Measurements from ENCODE around the gene CACNB2.

Gene CACNB2

DNA sequence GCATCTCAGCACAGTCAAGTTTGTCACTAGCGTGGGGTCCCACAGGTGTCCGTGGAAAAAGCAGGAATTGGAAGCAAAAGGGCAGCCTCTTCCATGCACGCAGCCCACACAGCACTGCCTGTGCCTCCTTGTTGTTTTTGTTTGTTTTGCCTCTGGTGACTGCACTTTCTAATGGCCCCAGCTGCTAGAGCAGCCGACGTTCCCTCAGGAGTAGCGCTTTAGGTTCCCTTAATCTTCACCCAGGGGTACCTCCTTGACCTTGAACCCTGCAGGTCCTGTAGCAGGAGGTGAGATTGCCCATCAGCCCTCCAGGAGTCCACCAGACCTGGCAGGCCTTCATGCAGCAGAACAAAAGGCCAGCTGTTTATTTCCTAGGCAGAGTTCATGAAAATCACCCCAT, 210.1 kb downstream of the CACNB2 start:
- TF ChIP-seq, protein P1, sequence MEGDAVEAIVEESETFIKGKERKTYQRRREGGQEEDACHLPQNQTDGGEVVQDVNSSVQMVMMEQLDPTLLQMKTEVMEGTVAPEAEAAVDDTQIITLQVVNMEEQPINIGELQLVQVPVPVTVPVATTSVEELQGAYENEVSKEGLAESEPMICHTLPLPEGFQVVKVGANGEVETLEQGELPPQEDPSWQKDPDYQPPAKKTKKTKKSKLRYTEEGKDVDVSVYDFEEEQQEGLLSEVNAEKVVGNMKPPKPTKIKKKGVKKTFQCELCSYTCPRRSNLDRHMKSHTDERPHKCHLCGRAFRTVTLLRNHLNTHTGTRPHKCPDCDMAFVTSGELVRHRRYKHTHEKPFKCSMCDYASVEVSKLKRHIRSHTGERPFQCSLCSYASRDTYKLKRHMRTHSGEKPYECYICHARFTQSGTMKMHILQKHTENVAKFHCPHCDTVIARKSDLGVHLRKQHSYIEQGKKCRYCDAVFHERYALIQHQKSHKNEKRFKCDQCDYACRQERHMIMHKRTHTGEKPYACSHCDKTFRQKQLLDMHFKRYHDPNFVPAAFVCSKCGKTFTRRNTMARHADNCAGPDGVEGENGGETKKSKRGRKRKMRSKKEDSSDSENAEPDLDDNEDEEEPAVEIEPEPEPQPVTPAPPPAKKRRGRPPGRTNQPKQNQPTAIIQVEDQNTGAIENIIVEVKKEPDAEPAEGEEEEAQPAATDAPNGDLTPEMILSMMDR (IDR thresholded peaks at IDR 0.05): no peak

DNA sequence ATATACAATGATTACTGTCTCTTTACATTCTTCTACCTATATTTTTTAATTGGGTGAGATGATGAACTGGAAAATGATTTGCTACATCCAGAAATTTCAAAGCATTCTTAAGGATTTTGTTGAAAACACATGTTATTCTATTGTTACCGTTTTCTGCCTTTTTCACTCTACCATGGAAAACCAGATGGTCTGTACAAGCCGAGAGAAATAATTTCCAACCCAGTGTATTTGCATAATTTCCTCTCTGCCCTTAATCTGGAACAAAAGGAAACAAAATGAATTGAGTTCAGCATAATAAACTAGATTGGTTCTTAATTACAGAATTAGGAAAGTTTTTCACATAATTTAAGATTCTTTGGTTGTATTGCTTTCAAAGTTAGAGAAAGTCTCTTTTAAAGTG, 211.2 kb downstream of the CACNB2 start:
- TF ChIP-seq, protein P1 (IDR thresholded peaks at IDR 0.05): no peak

DNA sequence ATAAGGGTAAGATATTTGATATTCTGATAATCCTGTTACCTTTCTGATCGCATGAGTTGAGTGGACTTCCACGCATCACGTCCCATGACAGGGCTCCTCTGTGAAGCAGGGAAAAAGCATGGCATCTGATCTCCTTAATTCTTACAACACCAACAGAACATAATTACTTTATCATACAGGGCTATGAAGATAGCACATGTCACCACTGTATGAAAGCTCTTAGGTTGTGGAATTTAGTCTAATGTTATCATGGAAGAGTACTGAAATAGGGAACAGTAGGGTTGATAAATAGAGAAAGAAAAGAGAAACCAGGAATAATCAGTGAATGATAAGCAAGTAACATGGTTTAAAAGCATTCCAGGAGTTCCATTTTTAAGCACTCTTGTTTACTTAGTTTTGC, 212.0 kb downstream of the CACNB2 start:
- TF ChIP-seq, protein P1 (IDR thresholded peaks at IDR 0.05): no peak

DNA sequence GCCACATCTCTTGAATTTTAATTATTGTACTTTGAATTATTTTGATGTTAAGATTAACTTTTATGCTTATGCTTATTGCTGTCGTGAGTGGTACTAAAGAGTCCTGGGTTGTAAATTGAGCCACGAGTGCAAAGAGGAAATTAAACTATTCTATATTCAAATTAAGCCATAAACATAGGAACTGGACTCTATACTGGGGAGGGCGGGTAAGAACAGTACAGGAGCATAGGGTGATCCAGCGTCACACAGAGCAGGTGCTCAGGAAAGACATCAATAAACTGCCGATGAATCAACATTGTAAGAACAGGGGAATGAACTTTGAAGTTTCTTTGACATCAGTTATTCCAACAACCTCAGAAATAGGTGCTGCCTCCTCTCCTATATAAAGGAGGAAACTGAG, 219.6 kb downstream of the CACNB2 start:
- TF ChIP-seq, protein P1 (IDR thresholded peaks at IDR 0.05): no peak

DNA sequence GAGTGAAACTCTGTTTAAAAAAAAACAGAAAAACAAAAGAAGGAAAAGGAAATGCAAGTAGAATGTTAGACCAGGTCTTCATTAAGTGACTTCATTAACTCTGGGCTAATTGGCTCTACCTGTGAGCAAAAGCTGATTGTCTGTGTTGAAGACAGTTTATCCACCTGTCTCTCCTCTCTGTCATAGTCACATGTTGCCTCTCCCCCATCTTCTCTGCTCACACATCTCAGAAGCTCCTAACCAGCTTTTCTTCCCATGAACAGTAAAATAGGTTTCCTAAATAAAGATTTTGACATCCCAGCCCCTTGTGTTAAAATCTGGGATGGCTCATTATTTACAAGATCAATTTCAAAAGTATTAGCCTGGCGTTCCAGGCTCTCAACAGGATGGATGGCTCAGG, 222.7 kb downstream of the CACNB2 start:
- TF ChIP-seq, protein P1 (IDR thresholded peaks at IDR 0.05): no peak

DNA sequence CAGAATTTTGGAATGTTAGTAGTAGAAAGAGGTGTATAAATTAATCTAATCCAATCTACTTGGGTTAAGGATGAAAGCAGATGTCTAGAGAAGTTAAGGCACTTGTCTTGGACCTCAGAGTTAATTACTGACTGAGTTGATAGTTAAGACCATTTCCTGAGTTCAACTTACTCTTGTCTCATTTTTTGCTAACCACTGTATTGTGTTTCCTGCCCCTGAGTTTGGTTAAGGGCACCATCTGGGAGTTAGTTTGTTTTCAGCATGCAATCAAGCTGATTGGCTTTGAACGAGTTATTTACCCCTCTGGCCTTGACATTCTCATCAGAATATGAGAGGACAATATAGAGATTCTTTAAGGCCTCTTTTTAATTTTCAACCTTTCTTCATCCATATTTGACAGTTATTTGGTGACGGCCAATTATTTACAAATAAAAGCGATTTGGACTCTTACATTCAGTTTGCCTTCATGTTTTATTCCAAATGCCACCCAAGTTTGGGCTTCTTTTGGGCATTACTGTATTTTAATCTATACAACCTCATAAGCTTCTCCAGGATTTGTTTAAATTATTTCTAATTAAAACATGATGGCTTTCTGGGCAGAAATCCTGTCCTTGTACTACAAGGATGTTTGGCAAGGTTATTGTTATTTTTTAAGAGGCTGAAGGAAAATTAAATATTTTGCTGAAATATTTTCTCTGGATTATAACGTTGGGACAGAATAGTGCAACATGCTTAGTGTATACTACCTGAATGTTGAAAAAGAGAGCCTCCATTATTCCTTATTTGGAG, 225.0 kb downstream of the CACNB2 start:
- TF ChIP-seq, protein P1 (IDR thresholded peaks at IDR 0.05): no peak

DNA sequence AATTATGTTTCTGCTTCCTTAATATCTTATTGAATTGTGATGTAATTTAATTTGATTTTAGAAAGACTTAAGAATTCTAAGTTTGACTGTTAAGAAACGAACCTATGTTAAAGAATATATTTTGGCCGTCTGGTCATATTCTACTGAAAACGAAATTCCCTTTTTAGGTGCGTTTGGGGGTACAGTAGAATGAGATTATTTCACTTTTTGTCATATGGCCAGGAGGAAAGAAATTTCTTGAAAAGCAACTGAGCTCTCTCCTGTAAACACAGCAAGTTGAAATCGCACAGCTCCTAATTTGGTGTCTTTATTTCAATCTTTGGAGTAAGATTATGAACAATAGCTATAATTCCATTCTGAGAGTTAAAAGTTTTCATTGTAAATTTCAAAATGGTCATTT, 227.6 kb downstream of the CACNB2 start:
- TF ChIP-seq, protein P1 (IDR thresholded peaks at IDR 0.05): no peak

DNA sequence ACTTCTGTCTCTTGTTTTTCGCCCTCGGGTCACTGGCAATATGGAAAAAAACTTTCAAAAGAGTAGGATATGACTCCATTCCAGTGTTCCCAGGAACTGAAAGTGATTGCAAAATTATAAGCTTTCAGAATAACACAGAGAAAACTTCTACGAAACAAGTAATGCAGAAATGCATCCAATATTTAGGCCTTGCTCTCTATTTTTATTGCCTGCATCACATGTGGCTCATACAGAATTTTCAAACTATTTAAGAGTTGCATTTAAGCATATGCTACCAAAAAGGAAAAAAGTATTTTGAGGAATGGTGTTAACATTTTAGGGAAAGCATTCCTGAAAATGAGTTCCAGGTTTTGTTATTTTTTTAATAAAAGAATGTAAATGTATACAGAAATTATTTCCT, 228.0 kb downstream of the CACNB2 start:
- TF ChIP-seq, protein P1 (IDR thresholded peaks at IDR 0.05): no peak

Measured in LNCAP (cell line).